Measurements from ENCODE around the gene CD86. TPM values are rescaled to one million over a fixed set of nuclear protein-coding genes. Genes with fewer than 3 reads are reported as not detected.

CD86 gene
- total RNA-seq, 4 donors from 2014 or later, result 1.7 to 10.7 TPM; not detected in 2

DNA sequence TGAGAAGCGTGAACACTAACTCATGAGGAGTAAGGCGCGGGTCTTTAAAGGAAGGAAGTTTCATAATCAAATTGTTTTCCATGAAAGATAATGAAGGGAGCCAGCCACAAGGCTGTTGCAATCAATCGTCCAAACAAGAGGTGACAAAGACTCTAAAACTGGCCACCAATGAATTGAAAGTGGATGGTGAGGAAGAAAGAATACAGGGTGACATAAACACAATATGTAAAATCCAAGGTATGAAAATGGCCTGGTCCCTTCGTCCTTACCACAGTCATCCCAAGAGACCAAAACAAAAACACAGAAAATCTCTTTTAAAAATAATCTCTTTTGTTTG is 12.0 kb downstream of the CD86 start:
- TF ChIP-seq, protein P1, sequence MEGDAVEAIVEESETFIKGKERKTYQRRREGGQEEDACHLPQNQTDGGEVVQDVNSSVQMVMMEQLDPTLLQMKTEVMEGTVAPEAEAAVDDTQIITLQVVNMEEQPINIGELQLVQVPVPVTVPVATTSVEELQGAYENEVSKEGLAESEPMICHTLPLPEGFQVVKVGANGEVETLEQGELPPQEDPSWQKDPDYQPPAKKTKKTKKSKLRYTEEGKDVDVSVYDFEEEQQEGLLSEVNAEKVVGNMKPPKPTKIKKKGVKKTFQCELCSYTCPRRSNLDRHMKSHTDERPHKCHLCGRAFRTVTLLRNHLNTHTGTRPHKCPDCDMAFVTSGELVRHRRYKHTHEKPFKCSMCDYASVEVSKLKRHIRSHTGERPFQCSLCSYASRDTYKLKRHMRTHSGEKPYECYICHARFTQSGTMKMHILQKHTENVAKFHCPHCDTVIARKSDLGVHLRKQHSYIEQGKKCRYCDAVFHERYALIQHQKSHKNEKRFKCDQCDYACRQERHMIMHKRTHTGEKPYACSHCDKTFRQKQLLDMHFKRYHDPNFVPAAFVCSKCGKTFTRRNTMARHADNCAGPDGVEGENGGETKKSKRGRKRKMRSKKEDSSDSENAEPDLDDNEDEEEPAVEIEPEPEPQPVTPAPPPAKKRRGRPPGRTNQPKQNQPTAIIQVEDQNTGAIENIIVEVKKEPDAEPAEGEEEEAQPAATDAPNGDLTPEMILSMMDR (IDR thresholded peaks at IDR 0.05), result no peak
- TF ChIP-seq POLR2A (IDR thresholded peaks at IDR 0.05), result no peak
- H3K36me3 ChIP-seq, result no peaks in the 10 kb centered on the region

GRCh38 chr3:122067588-122068240 is 12.6 kb downstream of the CD86 start:
- no peaks in the 10 kb centered on the region for H3K27me3 ChIP-seq
- no peaks in the 10 kb centered on the region for H3K9me3 ChIP-seq
- H3K27ac ChIP-seq, result peak overlapping the region in 1 of 4 donors; percentile 50
- no peak for DNase-seq
- peaks cover 0 to 2% (median 0%) of the 10 kb centered on the region in 4 donors for H3K4me1 ChIP-seq
- no peaks in the 10 kb centered on the region for H3K36me3 ChIP-seq
- no peak overlapping the region for H3K4me3 ChIP-seq
- no peak for TF ChIP-seq POLR2A (IDR thresholded peaks at IDR 0.05)
- TF ChIP-seq, protein P1 (IDR thresholded peaks at IDR 0.05), result no peak

More for the DNA sequence above, 12.0 kb downstream of the CD86 start:
- H3K4me3 ChIP-seq, result no peak overlapping the region
- DNase-seq, result no peak
- no peaks in the 10 kb centered on the region for H3K27me3 ChIP-seq
- peaks cover 0 to 2% (median 0%) of the 10 kb centered on the region in 4 donors for H3K4me1 ChIP-seq
- H3K9me3 ChIP-seq, result no peaks in the 10 kb centered on the region
- peak overlapping the region in 2 of 4 donors; percentile 5 to 32 for H3K27ac ChIP-seq

GRCh38 chr3:122074621-122075265 is 19.6 kb downstream of the CD86 start:
- Histone ChIP-seq H3K4me1 (peaks cover 0 to 3% (median 0%) of the 10 kb centered on the region in 4 donors), H3K9me3 (no peaks in the 10 kb centered on the region), H3K27ac (peak overlapping the region in 1 of 4 donors; percentile 53), H3K27me3 (no peaks in the 10 kb centered on the region), H3K4me3 (no peak overlapping the region), H3K36me3 (no peaks in the 10 kb centered on the region)
- DNase-seq, result peak in 2 of 3 donors; percentile 51 to 62
- TF ChIP-seq POLR2A (IDR thresholded peaks at IDR 0.05), result no peak
- TF ChIP-seq, protein P1 (IDR thresholded peaks at IDR 0.05), result no peak

DNA sequence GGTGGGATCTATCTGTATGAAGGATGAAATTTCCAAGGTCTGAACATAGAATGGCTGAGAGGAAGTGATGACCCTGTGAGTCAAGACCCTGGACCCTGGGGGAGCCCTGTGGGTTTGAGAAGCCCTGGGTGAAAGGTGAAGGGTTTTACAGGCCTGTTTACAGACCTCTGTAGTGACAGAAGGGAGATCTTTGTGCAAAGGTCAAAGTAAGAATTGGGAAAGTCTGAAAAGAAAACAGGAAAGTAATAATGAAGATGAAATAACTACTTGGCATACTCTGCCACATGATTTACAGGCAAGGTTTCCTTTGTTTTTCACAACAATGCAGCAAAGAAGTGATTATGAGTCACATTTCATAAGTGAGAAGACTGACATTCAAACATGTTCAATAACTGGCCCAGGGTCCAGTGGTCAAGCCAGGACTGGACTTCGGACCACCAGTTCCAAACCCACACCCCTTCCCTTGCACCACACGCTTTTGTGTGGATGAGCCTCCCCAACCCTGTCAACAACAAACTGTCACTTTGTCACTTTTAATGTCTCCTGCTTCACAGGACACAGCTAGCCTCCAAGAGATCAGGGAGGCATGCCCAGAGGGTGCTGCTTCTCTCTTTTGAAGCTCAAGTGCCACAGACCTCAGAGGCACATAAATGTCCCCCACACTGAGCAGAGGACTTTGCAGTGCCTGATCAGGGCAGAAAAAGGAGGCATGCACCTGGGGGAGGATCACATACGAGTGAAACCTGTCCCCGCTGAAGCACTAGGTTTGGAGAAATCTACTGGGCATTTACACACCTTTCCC is 21.5 kb downstream of the CD86 start:
- Histone ChIP-seq H3K9me3 (no peaks in the 10 kb centered on the region), H3K4me3 (no peak overlapping the region), H3K27me3 (no peaks in the 10 kb centered on the region), H3K27ac (peak overlapping the region in 1 of 4 donors; percentile 74), H3K4me1 (peaks cover 0 to 3% (median 0%) of the 10 kb centered on the region in 4 donors), H3K36me3 (no peaks in the 10 kb centered on the region)
- TF ChIP-seq, protein P1 (IDR thresholded peaks at IDR 0.05), result no peak
- TF ChIP-seq POLR2A (IDR thresholded peaks at IDR 0.05), result no peak
- no peak for DNase-seq

DNA sequence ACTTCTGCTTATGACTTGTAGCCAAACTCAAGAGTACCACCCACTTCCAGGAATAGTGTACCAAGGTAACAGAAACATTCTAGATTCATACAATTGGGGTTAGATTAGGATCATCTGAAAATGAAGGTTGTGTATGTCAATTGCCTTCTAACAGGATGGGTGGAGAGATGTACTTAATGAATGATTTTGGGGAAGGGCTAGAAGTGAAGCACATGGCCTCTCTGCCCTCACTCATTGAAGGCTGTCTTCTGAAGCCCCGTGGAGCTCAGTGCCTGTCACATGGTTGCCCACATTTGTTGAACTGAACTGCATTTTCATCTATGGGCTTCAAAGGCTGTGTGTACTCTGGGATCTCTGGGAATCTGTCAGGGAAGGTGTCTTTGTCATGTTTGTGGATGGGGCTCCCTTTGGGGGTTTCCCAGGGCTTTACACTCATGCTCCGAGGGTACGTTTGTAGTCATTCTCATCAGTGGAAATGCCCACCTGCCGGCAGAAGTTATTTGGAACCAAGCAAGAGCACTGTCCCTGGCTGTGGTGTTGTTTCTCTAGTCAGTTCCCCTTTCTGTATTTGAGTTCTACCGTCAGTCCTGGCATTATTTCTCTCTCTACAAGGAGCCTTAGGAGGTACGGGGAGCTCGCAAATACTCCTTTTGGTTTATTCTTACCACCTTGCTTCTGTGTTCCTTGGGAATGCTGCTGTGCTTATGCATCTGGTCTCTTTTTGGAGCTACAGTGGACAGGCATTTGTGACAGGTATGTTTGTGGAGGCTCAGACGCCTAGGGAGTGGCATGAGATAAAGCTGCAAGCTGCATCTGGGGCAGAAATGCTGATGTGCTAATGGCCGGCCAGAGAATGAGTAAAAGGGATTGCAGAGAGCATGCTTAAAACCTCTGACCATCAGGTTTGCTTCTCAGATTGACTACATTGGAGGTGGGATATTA is 22.4 kb downstream of the CD86 start:
- Histone ChIP-seq H3K36me3 (no peaks in the 10 kb centered on the region), H3K4me3 (peak overlapping the region in 2 of 4 donors; percentile 26 to 33), H3K27ac (peak overlapping the region in 2 of 4 donors; percentile 46 to 74), H3K27me3 (no peaks in the 10 kb centered on the region), H3K4me1 (peaks cover 0 to 3% (median 0%) of the 10 kb centered on the region in 4 donors), H3K9me3 (no peaks in the 10 kb centered on the region)
- DNase-seq, result peak in 2 of 3 donors; percentile 55 to 56
- TF ChIP-seq, protein P1 (IDR thresholded peaks at IDR 0.05), result no peak
- no peak for TF ChIP-seq POLR2A (IDR thresholded peaks at IDR 0.05)

Measured in Peyer's patch (tissue), 4 donors.